ENCODE measurements around the gene HELQ. TPM values are rescaled to one million over a fixed set of nuclear protein-coding genes. Genes with fewer than 3 reads are reported as not detected.

Gene HELQ
- total and polyA plus RNA-seq, 2 donors (not counting 1 experiment from before 2014, with no cell fraction given), result 21.7 to 42.4 TPM

DNA sequence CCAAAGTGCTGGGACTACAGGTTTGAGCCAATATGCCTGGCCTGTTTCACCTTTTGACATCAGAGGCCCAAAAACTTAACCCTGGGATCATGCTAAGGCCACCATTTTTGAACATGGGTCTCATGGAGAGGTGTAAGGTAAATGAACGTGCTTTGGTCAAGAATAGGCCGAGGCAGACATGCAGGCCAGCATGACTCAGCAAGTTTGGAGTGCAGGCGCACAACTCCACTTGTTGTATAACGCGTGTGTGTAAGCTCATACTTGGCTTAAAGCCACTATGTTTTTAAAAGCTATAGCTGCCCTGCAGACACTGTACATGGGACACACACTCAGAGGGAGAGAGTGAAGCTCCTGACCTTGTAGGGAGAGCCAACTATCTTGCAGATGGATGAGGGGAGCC, 77.2 kb downstream of the HELQ start:
- Histone ChIP-seq H4K20me1 (ENCODE audit: control insufficient read depth, insufficient read depth, low read length, poor library complexity, severe bottlenecking) (no peaks in the 10 kb centered on the region), H3K9ac (ENCODE audit: low read length) (no peak overlapping the region), H3K4me2 (replicated peaks; ENCODE audit: low read depth, low read length, poor library complexity, severe bottlenecking) (no peak overlapping the region), H3K9me3 (ENCODE audit: control extremely low read depth in 1 of 3, control insufficient read depth in 2 of 3, insufficient read depth in 1 of 3, low read length in 2 of 3) (peaks cover 4 to 32% (median 21%) of the 10 kb centered on the region in 3 donors), H3K36me3 (replicated peaks in 1 of 2; ENCODE audit: control extremely low read depth in 1 of 2, control insufficient read depth in 1 of 2, extremely low read depth in 1 of 2, insufficient read depth in 2 of 2, low read length in 1 of 2) (no peaks in the 10 kb centered on the region), H2AFZ (ENCODE audit: insufficient read depth, low read depth, low read length, poor library complexity, severe bottlenecking) (no peak overlapping the region), H3K4me3 (ENCODE audit: control extremely low read depth in 1 of 5, extremely low read depth in 1 of 5, insufficient read depth in 1 of 5, low read depth in 2 of 5, low read length in 4 of 5) (no peak overlapping the region), H3K27ac (ENCODE audit: low read length in 2 of 2) (no peak overlapping the region), H3K79me2 (ENCODE audit: control insufficient read depth, insufficient read depth, low read length) (no peaks in the 10 kb centered on the region), H3K27me3 (replicated peaks in 1 of 4; ENCODE audit: control extremely low read depth in 1 of 4, control insufficient read depth in 3 of 4, insufficient read depth in 4 of 4, low read length in 3 of 4) (no peaks in the 10 kb centered on the region), H3K4me1 (ENCODE audit: control insufficient read depth in 2 of 2, insufficient read depth in 2 of 2, low read length in 2 of 2) (no peaks in the 10 kb centered on the region)
- no peaks in the 10 kb centered on the region for H3K4me1 Mint-ChIP-seq
- H3K27me3 Mint-ChIP-seq, result no peaks in the 10 kb centered on the region
- H3K9me3 Mint-ChIP-seq (ENCODE audit: insufficient read depth), result peaks cover 19% of the 10 kb centered on the region
- WGBS (ENCODE audit: insufficient coverage), result 82% methylated on average over 5 of the region's 5 CpGs
- no peak overlapping the region for H3K27ac Mint-ChIP-seq
- H3K4me3 Mint-ChIP-seq, result no peak overlapping the region
- no peak for TF ChIP-seq EZH2 (IDR thresholded peaks at IDR 0.05; ENCODE audit: borderline replicate concordance, insufficient read depth, low read depth, low read length, poor library complexity, severe bottlenecking)
- TF ChIP-seq, protein P1, sequence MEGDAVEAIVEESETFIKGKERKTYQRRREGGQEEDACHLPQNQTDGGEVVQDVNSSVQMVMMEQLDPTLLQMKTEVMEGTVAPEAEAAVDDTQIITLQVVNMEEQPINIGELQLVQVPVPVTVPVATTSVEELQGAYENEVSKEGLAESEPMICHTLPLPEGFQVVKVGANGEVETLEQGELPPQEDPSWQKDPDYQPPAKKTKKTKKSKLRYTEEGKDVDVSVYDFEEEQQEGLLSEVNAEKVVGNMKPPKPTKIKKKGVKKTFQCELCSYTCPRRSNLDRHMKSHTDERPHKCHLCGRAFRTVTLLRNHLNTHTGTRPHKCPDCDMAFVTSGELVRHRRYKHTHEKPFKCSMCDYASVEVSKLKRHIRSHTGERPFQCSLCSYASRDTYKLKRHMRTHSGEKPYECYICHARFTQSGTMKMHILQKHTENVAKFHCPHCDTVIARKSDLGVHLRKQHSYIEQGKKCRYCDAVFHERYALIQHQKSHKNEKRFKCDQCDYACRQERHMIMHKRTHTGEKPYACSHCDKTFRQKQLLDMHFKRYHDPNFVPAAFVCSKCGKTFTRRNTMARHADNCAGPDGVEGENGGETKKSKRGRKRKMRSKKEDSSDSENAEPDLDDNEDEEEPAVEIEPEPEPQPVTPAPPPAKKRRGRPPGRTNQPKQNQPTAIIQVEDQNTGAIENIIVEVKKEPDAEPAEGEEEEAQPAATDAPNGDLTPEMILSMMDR (IDR thresholded peaks at IDR 0.05), result no peak
- intact Hi-C loops (cut with micrococcal nuclease), result no loop called here
- DNase-seq (peak; percentile 64), ATAC-seq (ENCODE audit: low read depth) (no peak)
- ChIA-PET CTCF (interaction anchor here (1.2 kb wide), 1 partner anchor 8 kb away, joined by 3 read pairs; no protein-coding TSS in a partner anchor), POLR2A (no interaction called here)

GRCh38 chr4:83372931-83373330, 82.7 kb downstream of the HELQ start:
- no peaks in the 10 kb centered on the region for H3K36me3 ChIP-seq (replicated peaks in 1 of 2; ENCODE audit: control extremely low read depth in 1 of 2, control insufficient read depth in 1 of 2, extremely low read depth in 1 of 2, insufficient read depth in 2 of 2, low read length in 1 of 2)
- CTCF ChIA-PET, result no interaction called here
- no peak overlapping the region for H2AFZ ChIP-seq (ENCODE audit: insufficient read depth, low read depth, low read length, poor library complexity, severe bottlenecking)
- H3K27me3 ChIP-seq (replicated peaks in 1 of 4; ENCODE audit: control extremely low read depth in 1 of 4, control insufficient read depth in 3 of 4, insufficient read depth in 4 of 4, low read length in 3 of 4), result no peaks in the 10 kb centered on the region
- intact Hi-C loops (cut with micrococcal nuclease), result no loop called here
- Mint-ChIP-seq H3K9me3 (ENCODE audit: insufficient read depth) (peaks cover 10% of the 10 kb centered on the region), H3K27me3 (no peaks in the 10 kb centered on the region), H3K4me1 (peaks cover 11% of the 10 kb centered on the region), H3K27ac (no peak overlapping the region), H3K4me3 (no peak overlapping the region)
- TF ChIP-seq, protein P1 (IDR thresholded peaks at IDR 0.05), result no peak
- no peak for TF ChIP-seq EZH2 (IDR thresholded peaks at IDR 0.05; ENCODE audit: borderline replicate concordance, insufficient read depth, low read depth, low read length, poor library complexity, severe bottlenecking)
- 83% methylated on average over 1 of the region's 1 CpG for WGBS (ENCODE audit: insufficient coverage)
- no peaks in the 10 kb centered on the region for H3K79me2 ChIP-seq (ENCODE audit: control insufficient read depth, insufficient read depth, low read length)
- H3K27ac ChIP-seq (ENCODE audit: low read length in 2 of 2), result no peak overlapping the region
- ATAC-seq (ENCODE audit: low read depth), result no peak
- H3K4me2 ChIP-seq (replicated peaks; ENCODE audit: low read depth, low read length, poor library complexity, severe bottlenecking), result no peak overlapping the region
- no peaks in the 10 kb centered on the region for H3K4me1 ChIP-seq (ENCODE audit: control insufficient read depth in 2 of 2, insufficient read depth in 2 of 2, low read length in 2 of 2)
- DNase-seq, result no peak
- POLR2A ChIA-PET, result no interaction called here
- H4K20me1 ChIP-seq (ENCODE audit: control insufficient read depth, insufficient read depth, low read length, poor library complexity, severe bottlenecking), result no peaks in the 10 kb centered on the region
- H3K9me3 ChIP-seq (ENCODE audit: control extremely low read depth in 1 of 3, control insufficient read depth in 2 of 3, insufficient read depth in 1 of 3, low read length in 2 of 3), result peaks cover 0 to 12% (median 8%) of the 10 kb centered on the region in 3 donors
- H3K9ac ChIP-seq (ENCODE audit: low read length), result no peak overlapping the region
- no peak overlapping the region for H3K4me3 ChIP-seq (ENCODE audit: control extremely low read depth in 1 of 5, extremely low read depth in 1 of 5, insufficient read depth in 1 of 5, low read depth in 2 of 5, low read length in 4 of 5)
